ENCODE measurements around the gene DTX3.

DNA sequence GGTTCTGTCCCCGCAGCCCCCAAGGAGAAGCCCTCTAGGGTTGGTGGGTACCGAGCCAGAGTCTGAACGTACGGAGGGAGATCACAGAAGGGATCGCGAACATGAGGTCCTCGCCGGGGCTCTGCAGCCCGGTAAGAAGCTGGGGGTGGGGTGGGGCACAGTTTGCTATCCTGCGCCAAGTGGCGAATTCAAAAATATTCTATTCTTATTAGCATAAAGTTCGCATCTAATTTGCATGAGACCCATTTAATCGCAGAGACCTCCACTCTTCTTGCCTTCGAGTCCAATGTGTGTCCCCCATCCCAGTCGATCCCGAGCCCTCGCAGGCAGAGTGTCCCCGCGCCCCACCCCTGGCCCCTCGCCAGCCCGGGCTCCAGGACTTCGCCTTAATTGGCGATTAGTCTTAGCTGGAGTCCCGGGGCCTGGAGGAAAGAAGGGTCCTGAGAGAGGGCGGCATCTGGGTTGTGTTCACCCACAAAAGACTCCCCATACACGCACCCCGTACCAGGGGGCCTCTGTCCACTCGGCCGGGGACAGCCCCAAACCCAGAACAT, 6.0 kb downstream of the DTX3 start:
- TF ChIP-seq CTCF (IDR thresholded peaks at IDR 0.05 in 4 of 5, conservative IDR thresholded peaks at IDR 0.05 in 1 of 5) = no peak
- no peak for TF ChIP-seq POLR2A (IDR thresholded peaks at IDR 0.05)

All from gastrocnemius medialis (tissue), 4 donors.